Transverse colon (tissue), 4 donors: Measurements from ENCODE around the gene PDZD2.

ENCODE experiments used
- POLR2A ChIP-seq: fragments of 450-650 bp; IDR thresholded peaks from one replicate; pipeline ENCODE4 v1.6.1; 2016; ENCODE audit warnings: antibody characterized with exemption, mild to moderate bottlenecking, moderate library complexity
- POLR2AphosphoS5 ChIP-seq, 3 donors: sonication (generic); formaldehyde crosslinking; IDR thresholded peaks; one replicate each; pipeline ENCODE4 v1.6.1; 2016; ENCODE audit warnings: antibody characterized with exemption in 3 of 3
- TF ChIP-seq, protein P1 (sequence below), 5 experiments: fragments of 200-600 bp in 3 of 5; fragments of 450-650 bp in 2 of 5; sonication (generic) in 3 of 5; IDR thresholded peaks; 1 replicate in 2 of 5; 2 replicates in 3 of 5; pipeline ENCODE4 v1.5.1; 2016 to 2017; ENCODE audit warnings: antibody characterized with exemption in 5 of 5, inconsistent platforms in 3 of 5, mild to moderate bottlenecking in 2 of 5, moderate library complexity in 1 of 5

DNA sequence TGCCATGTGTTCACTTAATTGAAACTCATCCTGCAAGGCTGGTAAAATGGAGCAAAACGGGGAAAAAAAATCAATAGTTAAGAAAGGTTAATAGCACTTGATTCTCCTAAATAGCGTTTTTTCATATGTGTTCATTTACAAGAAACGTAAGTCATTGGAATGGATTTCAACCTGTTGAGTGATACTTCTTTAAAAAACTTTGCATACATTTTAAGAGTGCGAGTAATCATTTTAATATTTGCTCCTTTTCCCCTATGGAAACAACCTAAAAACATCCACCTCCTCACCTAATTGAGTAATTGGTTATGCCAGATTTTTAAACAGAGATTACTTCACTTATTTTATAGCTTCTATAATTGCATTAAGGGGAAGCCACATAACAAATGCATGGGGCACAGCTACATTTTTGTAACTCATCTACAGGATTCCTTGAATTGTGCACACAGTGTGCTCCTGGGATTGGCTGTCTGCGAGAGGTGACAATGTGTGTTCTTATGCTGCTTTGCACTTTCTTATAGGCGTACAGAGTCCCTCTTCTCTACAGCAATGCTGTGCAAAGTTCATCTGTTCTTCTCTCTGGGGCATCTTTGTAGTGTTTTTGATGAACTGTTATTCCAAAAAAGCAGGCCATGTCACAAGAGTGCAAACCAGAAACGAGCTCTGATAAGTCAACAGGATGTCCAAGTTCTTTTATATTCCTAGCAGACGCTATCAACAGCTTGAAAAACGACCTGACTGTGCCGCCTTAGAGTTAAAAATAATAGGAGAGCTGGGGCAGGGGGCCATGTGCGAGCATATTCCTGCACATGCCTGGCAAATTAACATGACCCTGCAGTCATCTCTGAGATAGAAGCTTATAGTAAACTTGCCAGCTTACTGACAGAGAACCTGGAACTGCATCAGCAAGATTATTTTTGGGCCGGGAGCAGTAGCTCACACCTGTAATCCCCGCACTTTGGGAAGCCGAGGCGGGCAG is 417.2 kb downstream of the PDZD2 start:
- TF ChIP-seq, protein P1, sequence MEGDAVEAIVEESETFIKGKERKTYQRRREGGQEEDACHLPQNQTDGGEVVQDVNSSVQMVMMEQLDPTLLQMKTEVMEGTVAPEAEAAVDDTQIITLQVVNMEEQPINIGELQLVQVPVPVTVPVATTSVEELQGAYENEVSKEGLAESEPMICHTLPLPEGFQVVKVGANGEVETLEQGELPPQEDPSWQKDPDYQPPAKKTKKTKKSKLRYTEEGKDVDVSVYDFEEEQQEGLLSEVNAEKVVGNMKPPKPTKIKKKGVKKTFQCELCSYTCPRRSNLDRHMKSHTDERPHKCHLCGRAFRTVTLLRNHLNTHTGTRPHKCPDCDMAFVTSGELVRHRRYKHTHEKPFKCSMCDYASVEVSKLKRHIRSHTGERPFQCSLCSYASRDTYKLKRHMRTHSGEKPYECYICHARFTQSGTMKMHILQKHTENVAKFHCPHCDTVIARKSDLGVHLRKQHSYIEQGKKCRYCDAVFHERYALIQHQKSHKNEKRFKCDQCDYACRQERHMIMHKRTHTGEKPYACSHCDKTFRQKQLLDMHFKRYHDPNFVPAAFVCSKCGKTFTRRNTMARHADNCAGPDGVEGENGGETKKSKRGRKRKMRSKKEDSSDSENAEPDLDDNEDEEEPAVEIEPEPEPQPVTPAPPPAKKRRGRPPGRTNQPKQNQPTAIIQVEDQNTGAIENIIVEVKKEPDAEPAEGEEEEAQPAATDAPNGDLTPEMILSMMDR (IDR thresholded peaks at IDR 0.05) = no peak
- TF ChIP-seq POLR2A = no peak
- TF ChIP-seq POLR2AphosphoS5 (IDR thresholded peaks at IDR 0.05) = no peak
